Measurements from ENCODE around the gene GPR62. TPM values are rescaled to one million over a fixed set of nuclear protein-coding genes. Genes with fewer than 3 reads are reported as not detected.

GPR62 gene
- total RNA-seq, 2 donors from 2014 or later, result not detected

- no peak overlapping the region for H3K27ac ChIP-seq
- no peaks in the 10 kb centered on the region for H3K36me3 ChIP-seq
- no peaks in the 10 kb centered on the region for H3K9me3 ChIP-seq
- no peak overlapping the region for H3K4me3 ChIP-seq
- H3K27me3 ChIP-seq, result no peaks in the 10 kb centered on the region
- H3K9ac ChIP-seq (ENCODE audit: low read depth in 2 of 2, low read length in 2 of 2), result peak overlapping the region in 1 of 2 donors; percentile 87
- DNase-seq, result no peak
- TF ChIP-seq CTCF (IDR thresholded peaks at IDR 0.05), result no peak
- intact Hi-C loops (cut with DNase I), result no loop called here
- no peaks in the 10 kb centered on the region for H3K4me1 ChIP-seq
Measured at GRCh38 chr3:51966016-51966415, 10.8 kb downstream of the GPR62 start.

DNA sequence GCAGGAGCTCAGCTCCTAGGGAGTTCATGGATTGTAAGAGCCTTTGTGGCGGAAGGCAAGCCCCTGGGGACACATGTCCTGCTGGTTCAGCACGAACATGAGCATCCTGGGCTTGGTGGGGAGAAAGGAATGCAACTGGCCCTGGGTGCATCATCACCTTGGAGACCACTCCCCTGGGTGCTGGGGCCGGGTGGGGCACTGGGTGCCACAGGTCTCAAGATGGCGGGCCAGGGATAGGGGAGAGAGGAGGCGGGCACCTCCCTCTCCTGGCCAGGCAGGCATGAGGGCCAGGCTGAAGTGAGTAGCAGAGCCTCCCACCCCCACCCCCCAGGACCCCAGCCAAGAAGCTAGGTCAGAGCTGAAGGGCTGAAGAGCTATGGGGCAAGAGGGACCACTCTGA is 11.3 kb downstream of the GPR62 start:
- Histone ChIP-seq H3K36me3 (no peaks in the 10 kb centered on the region), H3K27ac (no peak overlapping the region), H3K4me1 (no peaks in the 10 kb centered on the region), H3K4me3 (peak overlapping the region; percentile 60), H3K27me3 (no peaks in the 10 kb centered on the region), H3K9me3 (no peaks in the 10 kb centered on the region), H3K9ac (ENCODE audit: low read depth in 2 of 2, low read length in 2 of 2) (peak overlapping the region; percentile 77 to 87)
- DNase-seq, result no peak
- no peak for TF ChIP-seq CTCF (IDR thresholded peaks at IDR 0.05)
- intact Hi-C loops (cut with DNase I), result no loop called here

- Histone ChIP-seq H3K4me1 (no peaks in the 10 kb centered on the region), H3K9ac (ENCODE audit: low read depth in 2 of 2, low read length in 2 of 2) (peak overlapping the region; percentile 77 to 87), H3K27me3 (no peaks in the 10 kb centered on the region), H3K27ac (peak overlapping the region; percentile 55), H3K36me3 (no peaks in the 10 kb centered on the region), H3K4me3 (peak overlapping the region; percentile 60), H3K9me3 (no peaks in the 10 kb centered on the region)
- intact Hi-C loops (cut with DNase I), result no loop called here
- TF ChIP-seq CTCF (IDR thresholded peaks at IDR 0.05), result no peak
- no peak for DNase-seq
Measured at GRCh38 chr3:51966922-51967383, 11.8 kb downstream of the GPR62 start.

GRCh38 chr3:51967384-51968169 is 12.4 kb downstream of the GPR62 start, which contains the start of gene PCBP4:
Gene PCBP4, minus strand, starts transcription at chr3:51967454. Its CDS starts 6,214 bp downstream, at chr3:51961240.
- Histone ChIP-seq H3K9ac (ENCODE audit: low read depth in 2 of 2, low read length in 2 of 2) (peak within 1 kb of the TSS; percentile 81 to 89), H3K27ac (peak within 1 kb of the TSS; percentile 80), H3K4me1 (no peaks in the 10 kb centered on the region), H3K36me3 (no peaks in the 10 kb centered on the region), H3K4me3 (peak within 1 kb of the TSS; percentile 60), H3K27me3 (no peaks in the 10 kb centered on the region), H3K9me3 (no peaks in the 10 kb centered on the region)
- peak; percentile 64 for DNase-seq
- no peak for TF ChIP-seq CTCF (IDR thresholded peaks at IDR 0.05)
- intact Hi-C loops (cut with DNase I), result no loop called here

GRCh38 chr3:51968170-51968775 is 13.1 kb downstream of the GPR62 start:
- no peak for DNase-seq

More at GRCh38 chr3:51968170-51968775, 13.1 kb downstream of the GPR62 start:
- H3K4me3 ChIP-seq, result peak overlapping the region; percentile 60
- intact Hi-C loops (cut with DNase I), result no loop called here
- no peaks in the 10 kb centered on the region for H3K27me3 ChIP-seq
- peak overlapping the region; percentile 81 to 89 for H3K9ac ChIP-seq (ENCODE audit: low read depth in 2 of 2, low read length in 2 of 2)
- no peaks in the 10 kb centered on the region for H3K4me1 ChIP-seq
- H3K36me3 ChIP-seq, result no peaks in the 10 kb centered on the region
- H3K9me3 ChIP-seq, result no peaks in the 10 kb centered on the region
- no peak for TF ChIP-seq CTCF (IDR thresholded peaks at IDR 0.05)
- H3K27ac ChIP-seq, result peak overlapping the region; percentile 80

All from colonic mucosa (tissue), 4 donors.